K562 (cell line): ENCODE results near the gene UBE2O. TPM values are rescaled to one million over a fixed set of nuclear protein-coding genes. Genes with fewer than 3 reads are reported as not detected.

Source experiments
- GTF2F1 ChIP-seq: IDR thresholded peaks from 2 replicates; pipeline ENCODE4 v1.6.1; 2011; ENCODE audit warnings: low read depth, low read length, improper control_type of control experiment
- HCFC1 ChIP-seq: IDR thresholded peaks from 2 replicates; pipeline ENCODE4 v1.6.1; 2012; ENCODE audit warnings: low read depth, low read length, improper control_type of control experiment
- HMG20B ChIP-seq: fragments of 250-450 bp; sonication (Bioruptor Pico); IDR thresholded peaks from 2 replicates; pipeline ENCODE4 v1.5.0; 2021; ENCODE audit warnings: mild to moderate bottlenecking
- PHF20 ChIP-seq: fragments of 450-650 bp; IDR thresholded peaks from 2 replicates; pipeline ENCODE4 v1.6.1; 2018; ENCODE audit not compliant: partially characterized antibody
- SIN3A ChIP-seq, 2 experiments: fragments of 150-350 bp in 1 of 2; IDR thresholded peaks; 2 replicates each; pipeline ENCODE4 v1.6.1; 2011 to 2016; ENCODE audit warnings: borderline replicate concordance in 2 of 2, low read depth in 2 of 2, low read length in 2 of 2, mild to moderate bottlenecking in 2 of 2, moderate library complexity in 2 of 2; ENCODE audit not compliant: control insufficient read depth in 1 of 2
- SUPT5H ChIP-seq: fragments of 450-650 bp; IDR thresholded peaks from 2 replicates; pipeline ENCODE4 v1.6.1; 2016
- ZFX ChIP-seq: sonication (generic); formaldehyde crosslinking; IDR thresholded peaks from 2 replicates; pipeline ENCODE4 v1.8.0; 2022; ENCODE audit warnings: mild to moderate bottlenecking, missing genetic modification reagents, moderate library complexity
- ZNF511 ChIP-seq: sonication (generic); formaldehyde crosslinking; IDR thresholded peaks from 2 replicates; pipeline ENCODE4 v1.8.0; 2022; ENCODE audit warnings: mild to moderate bottlenecking, missing genetic modification reagents
- polyA plus RNA-seq, 8 experiments: library from polyadenylated mRNA; depleted of rRNA in 4 of 8; stranded (reverse) in 5 of 8; unstranded in 3 of 8; fragments of >200 nt; fragmentation: Nextera tagmentation in 2 of 8; fragmentation: Illumina TruSeq in 1 of 8; extraction: Ambion mirVana in 2 of 8; extraction: Trizol in 1 of 8; gene quantifications; 2 replicates each; pipeline versions ENCODE4 v1.2.1 to v1.2.3, GENCODE V29; 2011 to 2014; ENCODE audit warnings: inconsistent platforms in 1 of 8, missing spikeins in 1 of 8
- total RNA-seq, 7 experiments: library from RNA; depleted of rRNA in 6 of 7; stranded (reverse); fragments of >200 nt in 6 of 7; fragmentation: Illumina TruSeq in 2 of 7; extraction: Trizol in 2 of 7; gene quantifications; 2 replicates each; pipeline versions ENCODE4 v1.2.1 to v1.2.3, GENCODE V29; 2011 to 2021; ENCODE audit warnings: low replicate concordance in 1 of 7
- TF ChIP-seq, protein P1 (sequence below): fragments of 450-650 bp; IDR thresholded peaks from 2 replicates; pipeline ENCODE4 v1.6.1; 2016; ENCODE audit warnings: mild to moderate bottlenecking, moderate library complexity

Gene UBE2O
- total and polyA plus RNA-seq, 9 of the 15 experiments (the other 6 are each of a cell fraction or from before 2014, with no cell fraction given), result 1.6 to 39.7 (median 13.3) TPM

DNA sequence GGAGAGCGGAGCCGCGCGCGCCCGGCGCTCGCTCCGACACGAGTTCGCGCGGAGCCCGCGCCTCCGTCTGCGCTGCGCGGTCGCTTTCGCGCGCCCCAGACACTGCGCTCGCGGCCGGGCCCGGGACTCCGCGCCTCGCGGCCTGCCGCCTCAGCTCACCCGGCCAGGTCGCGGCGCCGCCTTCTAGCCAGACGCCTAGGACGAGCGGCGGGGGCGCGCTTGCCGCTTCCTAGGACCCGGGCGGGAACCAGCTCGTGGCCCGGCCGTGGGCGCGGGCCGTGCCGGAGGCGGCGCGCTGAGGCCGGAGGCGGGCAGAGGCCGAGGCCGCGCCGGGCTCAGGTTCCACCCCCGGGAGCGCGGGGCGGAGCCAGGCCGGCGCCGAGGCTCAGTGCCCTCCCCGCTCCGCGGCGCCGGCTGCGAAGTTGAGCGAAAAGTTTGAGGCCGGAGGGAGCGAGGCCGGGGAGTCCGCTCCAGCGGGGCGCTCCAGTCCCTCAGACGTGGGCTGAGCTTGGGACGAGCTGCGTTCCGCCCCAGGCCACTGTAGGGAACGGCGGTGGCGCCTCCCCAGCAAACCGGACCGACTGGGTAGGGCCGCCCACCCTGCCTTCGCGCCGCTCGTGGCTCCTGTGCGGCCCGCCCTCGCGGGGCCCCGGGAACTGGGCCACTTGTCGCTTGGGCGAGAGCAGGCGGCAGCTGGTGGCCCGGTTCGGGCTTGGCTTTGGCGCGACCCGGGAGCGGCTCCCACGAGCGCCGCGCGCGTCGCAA lies 68.5 kb downstream of the UBE2O start, which contains the start of gene SPHK1 (continued):
- TF ChIP-seq, protein P1, sequence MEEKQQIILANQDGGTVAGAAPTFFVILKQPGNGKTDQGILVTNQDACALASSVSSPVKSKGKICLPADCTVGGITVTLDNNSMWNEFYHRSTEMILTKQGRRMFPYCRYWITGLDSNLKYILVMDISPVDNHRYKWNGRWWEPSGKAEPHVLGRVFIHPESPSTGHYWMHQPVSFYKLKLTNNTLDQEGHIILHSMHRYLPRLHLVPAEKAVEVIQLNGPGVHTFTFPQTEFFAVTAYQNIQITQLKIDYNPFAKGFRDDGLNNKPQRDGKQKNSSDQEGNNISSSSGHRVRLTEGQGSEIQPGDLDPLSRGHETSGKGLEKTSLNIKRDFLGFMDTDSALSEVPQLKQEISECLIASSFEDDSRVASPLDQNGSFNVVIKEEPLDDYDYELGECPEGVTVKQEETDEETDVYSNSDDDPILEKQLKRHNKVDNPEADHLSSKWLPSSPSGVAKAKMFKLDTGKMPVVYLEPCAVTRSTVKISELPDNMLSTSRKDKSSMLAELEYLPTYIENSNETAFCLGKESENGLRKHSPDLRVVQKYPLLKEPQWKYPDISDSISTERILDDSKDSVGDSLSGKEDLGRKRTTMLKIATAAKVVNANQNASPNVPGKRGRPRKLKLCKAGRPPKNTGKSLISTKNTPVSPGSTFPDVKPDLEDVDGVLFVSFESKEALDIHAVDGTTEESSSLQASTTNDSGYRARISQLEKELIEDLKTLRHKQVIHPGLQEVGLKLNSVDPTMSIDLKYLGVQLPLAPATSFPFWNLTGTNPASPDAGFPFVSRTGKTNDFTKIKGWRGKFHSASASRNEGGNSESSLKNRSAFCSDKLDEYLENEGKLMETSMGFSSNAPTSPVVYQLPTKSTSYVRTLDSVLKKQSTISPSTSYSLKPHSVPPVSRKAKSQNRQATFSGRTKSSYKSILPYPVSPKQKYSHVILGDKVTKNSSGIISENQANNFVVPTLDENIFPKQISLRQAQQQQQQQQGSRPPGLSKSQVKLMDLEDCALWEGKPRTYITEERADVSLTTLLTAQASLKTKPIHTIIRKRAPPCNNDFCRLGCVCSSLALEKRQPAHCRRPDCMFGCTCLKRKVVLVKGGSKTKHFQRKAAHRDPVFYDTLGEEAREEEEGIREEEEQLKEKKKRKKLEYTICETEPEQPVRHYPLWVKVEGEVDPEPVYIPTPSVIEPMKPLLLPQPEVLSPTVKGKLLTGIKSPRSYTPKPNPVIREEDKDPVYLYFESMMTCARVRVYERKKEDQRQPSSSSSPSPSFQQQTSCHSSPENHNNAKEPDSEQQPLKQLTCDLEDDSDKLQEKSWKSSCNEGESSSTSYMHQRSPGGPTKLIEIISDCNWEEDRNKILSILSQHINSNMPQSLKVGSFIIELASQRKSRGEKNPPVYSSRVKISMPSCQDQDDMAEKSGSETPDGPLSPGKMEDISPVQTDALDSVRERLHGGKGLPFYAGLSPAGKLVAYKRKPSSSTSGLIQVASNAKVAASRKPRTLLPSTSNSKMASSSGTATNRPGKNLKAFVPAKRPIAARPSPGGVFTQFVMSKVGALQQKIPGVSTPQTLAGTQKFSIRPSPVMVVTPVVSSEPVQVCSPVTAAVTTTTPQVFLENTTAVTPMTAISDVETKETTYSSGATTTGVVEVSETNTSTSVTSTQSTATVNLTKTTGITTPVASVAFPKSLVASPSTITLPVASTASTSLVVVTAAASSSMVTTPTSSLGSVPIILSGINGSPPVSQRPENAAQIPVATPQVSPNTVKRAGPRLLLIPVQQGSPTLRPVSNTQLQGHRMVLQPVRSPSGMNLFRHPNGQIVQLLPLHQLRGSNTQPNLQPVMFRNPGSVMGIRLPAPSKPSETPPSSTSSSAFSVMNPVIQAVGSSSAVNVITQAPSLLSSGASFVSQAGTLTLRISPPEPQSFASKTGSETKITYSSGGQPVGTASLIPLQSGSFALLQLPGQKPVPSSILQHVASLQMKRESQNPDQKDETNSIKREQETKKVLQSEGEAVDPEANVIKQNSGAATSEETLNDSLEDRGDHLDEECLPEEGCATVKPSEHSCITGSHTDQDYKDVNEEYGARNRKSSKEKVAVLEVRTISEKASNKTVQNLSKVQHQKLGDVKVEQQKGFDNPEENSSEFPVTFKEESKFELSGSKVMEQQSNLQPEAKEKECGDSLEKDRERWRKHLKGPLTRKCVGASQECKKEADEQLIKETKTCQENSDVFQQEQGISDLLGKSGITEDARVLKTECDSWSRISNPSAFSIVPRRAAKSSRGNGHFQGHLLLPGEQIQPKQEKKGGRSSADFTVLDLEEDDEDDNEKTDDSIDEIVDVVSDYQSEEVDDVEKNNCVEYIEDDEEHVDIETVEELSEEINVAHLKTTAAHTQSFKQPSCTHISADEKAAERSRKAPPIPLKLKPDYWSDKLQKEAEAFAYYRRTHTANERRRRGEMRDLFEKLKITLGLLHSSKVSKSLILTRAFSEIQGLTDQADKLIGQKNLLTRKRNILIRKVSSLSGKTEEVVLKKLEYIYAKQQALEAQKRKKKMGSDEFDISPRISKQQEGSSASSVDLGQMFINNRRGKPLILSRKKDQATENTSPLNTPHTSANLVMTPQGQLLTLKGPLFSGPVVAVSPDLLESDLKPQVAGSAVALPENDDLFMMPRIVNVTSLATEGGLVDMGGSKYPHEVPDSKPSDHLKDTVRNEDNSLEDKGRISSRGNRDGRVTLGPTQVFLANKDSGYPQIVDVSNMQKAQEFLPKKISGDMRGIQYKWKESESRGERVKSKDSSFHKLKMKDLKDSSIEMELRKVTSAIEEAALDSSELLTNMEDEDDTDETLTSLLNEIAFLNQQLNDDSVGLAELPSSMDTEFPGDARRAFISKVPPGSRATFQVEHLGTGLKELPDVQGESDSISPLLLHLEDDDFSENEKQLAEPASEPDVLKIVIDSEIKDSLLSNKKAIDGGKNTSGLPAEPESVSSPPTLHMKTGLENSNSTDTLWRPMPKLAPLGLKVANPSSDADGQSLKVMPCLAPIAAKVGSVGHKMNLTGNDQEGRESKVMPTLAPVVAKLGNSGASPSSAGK, result peak; percentile 76
- TF ChIP-seq ZNF511 (peak; percentile 19; the same call in 1 of the 2 replicates), GTF2F1 (peak; percentile 73), PHF20 (peak; percentile 47), HMG20B (no peak), SUPT5H (peak; percentile 66), SIN3A (IDR thresholded peaks at IDR 0.05; ENCODE audit: borderline replicate concordance in 2 of 2, control insufficient read depth in 1 of 2, low read depth in 2 of 2, low read length in 2 of 2) (peak; percentile 46 to 49; a peak in 1 of 4 replicates), ZFX (CRISPR knock-in tag) (peak; percentile 72), HCFC1 (peak; percentile 9; the same call in 1 of the 2 replicates)
